Astrocyte (in vitro differentiated cells and primary cell): ENCODE measurements around the gene AMPH. TPM values are rescaled to one million over a fixed set of nuclear protein-coding genes. Genes with fewer than 3 reads are reported as not detected.

Source experiments
- DNase-seq: peaks from one replicate; pipeline ENCODE4 v3.0.0-alpha.2; 2010; ENCODE audit warnings: low read depth
- FAIRE-seq: peaks from 2 replicates; lab custom pipeline; 2011; peaks lifted over from hg19 to GRCh38; lab: Jason Lieb, UNC
- H2AFZ ChIP-seq: 2 replicates; pipeline ENCODE4 v1.6.0; 2012; ENCODE audit warnings: low read depth, low read length, inconsistent platforms
- H3K27ac ChIP-seq: 2 replicates; pipeline ENCODE4 v1.5.1; 2011; ENCODE audit warnings: low read depth, low read length, inconsistent platforms
- H3K27me3 ChIP-seq: 2 replicates; pipeline ENCODE4 v1.6.0; 2011; ENCODE audit warnings: low read length, inconsistent platforms; ENCODE audit not compliant: insufficient read depth
- H3K36me3 ChIP-seq: 2 replicates; pipeline ENCODE4 v1.5.1; 2011; ENCODE audit warnings: low read length, inconsistent platforms; ENCODE audit not compliant: insufficient read depth
- H3K4me1 ChIP-seq: 2 replicates; pipeline ENCODE4 v1.5.1; 2011; ENCODE audit warnings: low read length, inconsistent platforms; ENCODE audit not compliant: insufficient read depth
- H3K4me2 ChIP-seq: 2 replicates; pipeline ENCODE4 v1.6.0; 2012; ENCODE audit warnings: low read length, inconsistent platforms
- H3K4me3 ChIP-seq: 2 replicates; pipeline ENCODE4 v1.5.1; 2011; ENCODE audit warnings: low read depth, mild to moderate bottlenecking, low read length, inconsistent platforms; ENCODE audit not compliant: insufficient read depth
- H3K79me2 ChIP-seq: 2 replicates; pipeline ENCODE4 v1.6.0; 2012; ENCODE audit warnings: mild to moderate bottlenecking, low read length, inconsistent platforms; ENCODE audit not compliant: insufficient read depth
- H3K9ac ChIP-seq: 2 replicates; pipeline ENCODE4 v1.6.0; 2012; ENCODE audit warnings: mild to moderate bottlenecking, low read length, inconsistent platforms
- H3K9me3 ChIP-seq: 2 replicates; pipeline ENCODE4 v1.5.1; 2012; ENCODE audit warnings: low read depth, mild to moderate bottlenecking, low read length, inconsistent platforms; ENCODE audit not compliant: insufficient read depth
- H4K20me1 ChIP-seq: 2 replicates; pipeline ENCODE4 v1.6.0; 2012; ENCODE audit warnings: low read length, inconsistent platforms; ENCODE audit not compliant: insufficient read depth
- H3K27ac Mint-ChIP-seq: one replicate; pipeline ENCODE4 v1.8.0; 2021; ENCODE audit warnings: mild to moderate bottlenecking, mixed read lengths; ENCODE audit not compliant: unreplicated experiment
- H3K27me3 Mint-ChIP-seq: one replicate; pipeline ENCODE4 v1.8.0; 2021; ENCODE audit warnings: low read depth, mixed read lengths; ENCODE audit not compliant: unreplicated experiment
- H3K36me3 Mint-ChIP-seq: one replicate; pipeline ENCODE4 v1.8.0; 2021; ENCODE audit warnings: low read depth, mixed read lengths; ENCODE audit not compliant: unreplicated experiment
- H3K4me1 Mint-ChIP-seq: one replicate; pipeline ENCODE4 v1.8.0; 2021; ENCODE audit warnings: low read depth, mixed read lengths; ENCODE audit not compliant: unreplicated experiment
- H3K4me3 Mint-ChIP-seq: one replicate; pipeline ENCODE4 v1.8.0; 2021; ENCODE audit warnings: mild to moderate bottlenecking, moderate library complexity, mixed read lengths; ENCODE audit not compliant: unreplicated experiment
- H3K9me3 Mint-ChIP-seq: one replicate; pipeline ENCODE4 v1.8.0; 2021; ENCODE audit warnings: mild to moderate bottlenecking, mixed read lengths; ENCODE audit not compliant: unreplicated experiment
- EZH2 ChIP-seq: IDR thresholded peaks from 2 replicates; pipeline ENCODE4 v1.6.1; 2012; ENCODE audit warnings: mild to moderate bottlenecking, low read length, inconsistent platforms; ENCODE audit not compliant: insufficient read depth
- total RNA-seq: library from RNA; stranded (reverse); gene quantifications from 2 replicates; pipeline ENCODE4 v1.2.1, GENCODE V29; 2021
- TF ChIP-seq, protein P1 (sequence below): IDR thresholded peaks from 2 replicates; pipeline ENCODE4 v1.5.1; 2011; ENCODE audit warnings: low read depth, mild to moderate bottlenecking, inconsistent platforms, low read length, moderate library complexity; ENCODE audit not compliant: insufficient read depth

Gene AMPH
- total RNA-seq, 1 donor from 2014 or later = 2.9 TPM

- no peaks in the 10 kb centered on the region for H3K79me2 ChIP-seq
- Mint-ChIP-seq H3K4me3 (no peak overlapping the region), H3K9me3 (no peaks in the 10 kb centered on the region), H3K4me1 (peaks cover 15% of the 10 kb centered on the region), H3K36me3 (no peaks in the 10 kb centered on the region), H3K27ac (no peak overlapping the region), H3K27me3 (peaks cover 2% of the 10 kb centered on the region)
- H3K4me3 ChIP-seq = no peak overlapping the region
- no peaks in the 10 kb centered on the region for H3K27me3 ChIP-seq
- no peak overlapping the region for H3K9ac ChIP-seq
- DNase-seq (peak; percentile 80), FAIRE-seq (peak; percentile 58)
- TF ChIP-seq, protein P1, sequence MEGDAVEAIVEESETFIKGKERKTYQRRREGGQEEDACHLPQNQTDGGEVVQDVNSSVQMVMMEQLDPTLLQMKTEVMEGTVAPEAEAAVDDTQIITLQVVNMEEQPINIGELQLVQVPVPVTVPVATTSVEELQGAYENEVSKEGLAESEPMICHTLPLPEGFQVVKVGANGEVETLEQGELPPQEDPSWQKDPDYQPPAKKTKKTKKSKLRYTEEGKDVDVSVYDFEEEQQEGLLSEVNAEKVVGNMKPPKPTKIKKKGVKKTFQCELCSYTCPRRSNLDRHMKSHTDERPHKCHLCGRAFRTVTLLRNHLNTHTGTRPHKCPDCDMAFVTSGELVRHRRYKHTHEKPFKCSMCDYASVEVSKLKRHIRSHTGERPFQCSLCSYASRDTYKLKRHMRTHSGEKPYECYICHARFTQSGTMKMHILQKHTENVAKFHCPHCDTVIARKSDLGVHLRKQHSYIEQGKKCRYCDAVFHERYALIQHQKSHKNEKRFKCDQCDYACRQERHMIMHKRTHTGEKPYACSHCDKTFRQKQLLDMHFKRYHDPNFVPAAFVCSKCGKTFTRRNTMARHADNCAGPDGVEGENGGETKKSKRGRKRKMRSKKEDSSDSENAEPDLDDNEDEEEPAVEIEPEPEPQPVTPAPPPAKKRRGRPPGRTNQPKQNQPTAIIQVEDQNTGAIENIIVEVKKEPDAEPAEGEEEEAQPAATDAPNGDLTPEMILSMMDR = no peak
- TF ChIP-seq EZH2 = no peak
- H3K36me3 ChIP-seq = no peaks in the 10 kb centered on the region
- H3K4me1 ChIP-seq = no peaks in the 10 kb centered on the region
- no peaks in the 10 kb centered on the region for H3K9me3 ChIP-seq
- H3K27ac ChIP-seq = no peak overlapping the region
- no peak overlapping the region for H3K4me2 ChIP-seq
- no peak overlapping the region for H2AFZ ChIP-seq
- H4K20me1 ChIP-seq = no peaks in the 10 kb centered on the region
Observed at GRCh38 chr7:38382684-38383083, 248.5 kb downstream of the AMPH start.

- Mint-ChIP-seq H3K9me3 (no peaks in the 10 kb centered on the region), H3K4me1 (no peaks in the 10 kb centered on the region), H3K4me3 (no peak overlapping the region), H3K27ac (no peak overlapping the region), H3K36me3 (no peaks in the 10 kb centered on the region), H3K27me3 (peaks cover 2% of the 10 kb centered on the region)
- Histone ChIP-seq H3K9me3 (no peaks in the 10 kb centered on the region), H3K27me3 (no peaks in the 10 kb centered on the region), H4K20me1 (no peaks in the 10 kb centered on the region), H3K4me2 (no peak overlapping the region), H3K4me3 (no peak overlapping the region), H3K4me1 (no peaks in the 10 kb centered on the region), H3K36me3 (no peaks in the 10 kb centered on the region), H2AFZ (no peak overlapping the region), H3K27ac (no peak overlapping the region), H3K9ac (no peak overlapping the region), H3K79me2 (no peaks in the 10 kb centered on the region)
- DNase-seq (no peak), FAIRE-seq (no peak)
- TF ChIP-seq EZH2 = no peak
- TF ChIP-seq, protein P1 = no peak
Observed at GRCh38 chr7:38375453-38375852, 255.7 kb downstream of the AMPH start.

GRCh38 chr7:38374507-38374906 is 256.7 kb downstream of the AMPH start:
- H2AFZ ChIP-seq = no peak overlapping the region
- Mint-ChIP-seq H3K36me3 (no peaks in the 10 kb centered on the region), H3K27me3 (peaks cover 2% of the 10 kb centered on the region), H3K4me1 (no peaks in the 10 kb centered on the region), H3K9me3 (no peaks in the 10 kb centered on the region), H3K4me3 (no peak overlapping the region), H3K27ac (no peak overlapping the region)
- DNase-seq (no peak), FAIRE-seq (peak; percentile 43)
- no peak overlapping the region for H3K4me2 ChIP-seq
- H3K4me3 ChIP-seq = no peak overlapping the region
- no peaks in the 10 kb centered on the region for H3K79me2 ChIP-seq
- no peak overlapping the region for H3K9ac ChIP-seq
- TF ChIP-seq, protein P1 = peak; percentile 68
- TF ChIP-seq EZH2 = no peak
- no peaks in the 10 kb centered on the region for H4K20me1 ChIP-seq
- no peaks in the 10 kb centered on the region for H3K27me3 ChIP-seq
- no peak overlapping the region for H3K27ac ChIP-seq
- no peaks in the 10 kb centered on the region for H3K9me3 ChIP-seq
- H3K36me3 ChIP-seq = no peaks in the 10 kb centered on the region
- H3K4me1 ChIP-seq = no peaks in the 10 kb centered on the region
